ENCODE results near the gene UST.

- TF ChIP-seq L3MBTL2 (conservative IDR thresholded peaks at IDR 0.05): no peak
- no peak for TF ChIP-seq FOXK2 (IDR thresholded peaks at IDR 0.05)
- no peak for TF ChIP-seq FOXA1 (IDR thresholded peaks at IDR 0.05)
- no peak for TF ChIP-seq NFRKB (IDR thresholded peaks at IDR 0.05)
- no peak for TF ChIP-seq FOXM1 (IDR thresholded peaks at IDR 0.05; ENCODE audit: borderline replicate concordance)
- no peak for TF ChIP-seq ARNT (IDR thresholded peaks at IDR 0.05)
- no peak for TF ChIP-seq PKNOX1 (IDR thresholded peaks at IDR 0.05)
Measured at GRCh38 chr6:148795563-148795962, 48.7 kb downstream of the UST start.
